SU-DHL-6 (cell line): ENCODE results near the gene C1QTNF2.

Source experiments
- H2AFZ ChIP-seq: fragments of 200-600 bp; sonication (generic); 2 replicates; pipeline ENCODE4 v1.6.1; 2014; ENCODE audit warnings: low read depth, mild to moderate bottlenecking, moderate library complexity, mixed read lengths, antibody characterized with exemption, low read length; ENCODE audit not compliant: severe bottlenecking
- H3F3A ChIP-seq: fragments of 200-600 bp; shearing (Covaris generic); 2 replicates; pipeline ENCODE4 v1.6.0; 2016; ENCODE audit warnings: antibody characterized with exemption, mild to moderate bottlenecking; ENCODE audit not compliant: insufficient read depth
- H3K27ac ChIP-seq: fragments of 200-600 bp; sonication (generic); 2 replicates; pipeline ENCODE4 v1.5.1; 2016; ENCODE audit warnings: low read depth, mild to moderate bottlenecking, low read length, moderate library complexity, mixed read lengths
- H3K27me3 ChIP-seq: fragments of 200-600 bp; sonication (generic), shearing (Covaris generic); 2 replicates; pipeline ENCODE4 v1.6.0; 2014; ENCODE audit warnings: mild to moderate bottlenecking, low read length
- H3K36me3 ChIP-seq: fragments of 200-600 bp; sonication (generic); 2 replicates; pipeline ENCODE4 v1.6.1; 2014; ENCODE audit warnings: mild to moderate bottlenecking, low read length, mixed read lengths
- H3K4me2 ChIP-seq: fragments of 300-600, 200-600 bp; shearing (Covaris generic), sonication (generic); 2 replicates; pipeline ENCODE4 v1.6.0; 2014; ENCODE audit warnings: low read length, low read depth, mild to moderate bottlenecking; ENCODE audit not compliant: poor library complexity, severe bottlenecking
- H3K4me3 ChIP-seq: fragments of 200-600 bp; sonication (generic); 2 replicates; pipeline ENCODE4 v1.5.1; 2014; ENCODE audit warnings: antibody characterized with exemption, low read length, mild to moderate bottlenecking, mixed read lengths; ENCODE audit not compliant: insufficient read depth, poor library complexity, severe bottlenecking
- H3K79me2 ChIP-seq: fragments of 200-600 bp; sonication (generic); 2 replicates; pipeline ENCODE4 v1.6.1; 2014; ENCODE audit warnings: mild to moderate bottlenecking, low read length, moderate library complexity; ENCODE audit not compliant: insufficient read depth
- H3K9ac ChIP-seq: fragments of 200-600 bp; sonication (generic); 2 replicates; pipeline ENCODE4 v1.7.0; 2014; ENCODE audit warnings: mild to moderate bottlenecking, low read length
- H3K9me2 ChIP-seq: fragments of 200-600 bp; sonication (generic); replicated peaks from 2 replicates; pipeline ENCODE4 v1.6.1; 2014; ENCODE audit warnings: low read length; ENCODE audit not compliant: insufficient read depth
- H3K9me3 ChIP-seq: fragments of 200-600 bp; sonication (generic); 2 replicates; pipeline ENCODE4 v1.6.1; 2014; ENCODE audit warnings: low read length, mixed read lengths; ENCODE audit not compliant: insufficient read depth
- H4K20me1 ChIP-seq: fragments of 200-600 bp; sonication (generic); 2 replicates; pipeline ENCODE4 v1.6.1; 2014; ENCODE audit warnings: low read depth, mild to moderate bottlenecking, antibody characterized with exemption, low read length, moderate library complexity, mixed read lengths
- EZH2phosphoT487 ChIP-seq: fragments of 200-600 bp; sonication (generic), shearing (Covaris generic); conservative IDR thresholded peaks from 2 replicates; pipeline ENCODE4 v1.6.1; 2018; ENCODE audit warnings: mild to moderate bottlenecking, antibody characterized with exemption, low read length, moderate library complexity, mixed read lengths
- TF ChIP-seq, protein P1 (sequence below): fragments of 200-600 bp; sonication (generic); IDR thresholded peaks from one replicate; pipeline ENCODE4 v1.5.1; 2017; ENCODE audit warnings: antibody characterized with exemption, mild to moderate bottlenecking, low read length, moderate library complexity; ENCODE audit not compliant: insufficient read depth, poor library complexity, severe bottlenecking

Gene C1QTNF2

DNA sequence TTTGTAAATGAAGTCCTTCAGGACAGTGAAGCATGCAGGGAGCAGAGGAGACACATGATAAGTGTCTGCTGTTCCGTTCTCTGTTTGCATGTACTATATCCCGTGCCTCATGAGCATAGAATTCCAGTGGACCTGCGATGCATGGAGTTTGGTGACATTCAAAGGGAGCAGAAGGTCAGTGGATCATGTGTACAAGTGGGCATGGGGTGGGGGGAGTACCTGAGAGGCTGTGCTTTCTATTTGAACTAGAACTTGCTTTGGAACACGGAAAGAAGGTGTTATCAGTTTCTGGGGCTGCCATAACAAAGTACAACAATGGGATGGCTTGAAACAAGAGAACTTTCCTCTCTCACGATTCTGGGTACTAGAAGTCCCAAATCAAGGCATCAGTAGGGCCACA is 53.0 kb downstream of the C1QTNF2 start:
- Histone ChIP-seq H3K9me2 (no peaks in the 10 kb centered on the region), H3K36me3 (no peaks in the 10 kb centered on the region), H3K4me2 (no peak overlapping the region), H3K4me3 (no peak overlapping the region), H2AFZ (no peak overlapping the region), H3K27me3 (no peaks in the 10 kb centered on the region), H3K79me2 (no peaks in the 10 kb centered on the region), H3F3A (no peaks in the 10 kb centered on the region), H3K9me3 (no peaks in the 10 kb centered on the region), H3K27ac (no peak overlapping the region), H4K20me1 (no peaks in the 10 kb centered on the region), H3K9ac (no peak overlapping the region)
- TF ChIP-seq, protein P1, sequence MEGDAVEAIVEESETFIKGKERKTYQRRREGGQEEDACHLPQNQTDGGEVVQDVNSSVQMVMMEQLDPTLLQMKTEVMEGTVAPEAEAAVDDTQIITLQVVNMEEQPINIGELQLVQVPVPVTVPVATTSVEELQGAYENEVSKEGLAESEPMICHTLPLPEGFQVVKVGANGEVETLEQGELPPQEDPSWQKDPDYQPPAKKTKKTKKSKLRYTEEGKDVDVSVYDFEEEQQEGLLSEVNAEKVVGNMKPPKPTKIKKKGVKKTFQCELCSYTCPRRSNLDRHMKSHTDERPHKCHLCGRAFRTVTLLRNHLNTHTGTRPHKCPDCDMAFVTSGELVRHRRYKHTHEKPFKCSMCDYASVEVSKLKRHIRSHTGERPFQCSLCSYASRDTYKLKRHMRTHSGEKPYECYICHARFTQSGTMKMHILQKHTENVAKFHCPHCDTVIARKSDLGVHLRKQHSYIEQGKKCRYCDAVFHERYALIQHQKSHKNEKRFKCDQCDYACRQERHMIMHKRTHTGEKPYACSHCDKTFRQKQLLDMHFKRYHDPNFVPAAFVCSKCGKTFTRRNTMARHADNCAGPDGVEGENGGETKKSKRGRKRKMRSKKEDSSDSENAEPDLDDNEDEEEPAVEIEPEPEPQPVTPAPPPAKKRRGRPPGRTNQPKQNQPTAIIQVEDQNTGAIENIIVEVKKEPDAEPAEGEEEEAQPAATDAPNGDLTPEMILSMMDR = no peak
- TF ChIP-seq EZH2phosphoT487 = no peak

DNA sequence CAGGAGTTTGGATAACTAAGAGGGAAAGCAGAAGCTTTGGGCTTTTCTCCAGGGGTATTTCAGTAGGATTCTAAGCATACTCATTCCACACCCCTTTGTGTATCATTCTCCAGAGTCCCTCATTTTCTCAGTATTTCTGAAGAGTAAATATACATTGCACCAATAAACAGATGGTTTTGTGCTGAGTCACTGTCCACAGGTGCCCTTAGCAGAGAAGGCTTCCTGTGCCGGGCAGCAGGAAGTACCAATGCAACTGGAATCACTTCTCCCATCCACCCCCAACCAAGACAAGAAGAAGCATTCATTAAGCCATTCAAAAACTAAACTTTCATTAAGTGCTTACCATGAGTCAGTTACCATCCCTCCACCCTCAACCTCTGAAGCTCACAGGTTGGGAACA is 54.5 kb downstream of the C1QTNF2 start:
- Histone ChIP-seq H2AFZ (no peak overlapping the region), H3K27me3 (no peaks in the 10 kb centered on the region), H3K27ac (no peak overlapping the region), H3K36me3 (no peaks in the 10 kb centered on the region), H3K9me2 (no peaks in the 10 kb centered on the region), H3K9ac (no peak overlapping the region), H3K4me2 (no peak overlapping the region), H3F3A (no peaks in the 10 kb centered on the region), H3K4me3 (no peak overlapping the region), H3K79me2 (no peaks in the 10 kb centered on the region), H3K9me3 (no peaks in the 10 kb centered on the region), H4K20me1 (no peaks in the 10 kb centered on the region)
- TF ChIP-seq, protein P1 = no peak
- TF ChIP-seq EZH2phosphoT487 = no peak

DNA sequence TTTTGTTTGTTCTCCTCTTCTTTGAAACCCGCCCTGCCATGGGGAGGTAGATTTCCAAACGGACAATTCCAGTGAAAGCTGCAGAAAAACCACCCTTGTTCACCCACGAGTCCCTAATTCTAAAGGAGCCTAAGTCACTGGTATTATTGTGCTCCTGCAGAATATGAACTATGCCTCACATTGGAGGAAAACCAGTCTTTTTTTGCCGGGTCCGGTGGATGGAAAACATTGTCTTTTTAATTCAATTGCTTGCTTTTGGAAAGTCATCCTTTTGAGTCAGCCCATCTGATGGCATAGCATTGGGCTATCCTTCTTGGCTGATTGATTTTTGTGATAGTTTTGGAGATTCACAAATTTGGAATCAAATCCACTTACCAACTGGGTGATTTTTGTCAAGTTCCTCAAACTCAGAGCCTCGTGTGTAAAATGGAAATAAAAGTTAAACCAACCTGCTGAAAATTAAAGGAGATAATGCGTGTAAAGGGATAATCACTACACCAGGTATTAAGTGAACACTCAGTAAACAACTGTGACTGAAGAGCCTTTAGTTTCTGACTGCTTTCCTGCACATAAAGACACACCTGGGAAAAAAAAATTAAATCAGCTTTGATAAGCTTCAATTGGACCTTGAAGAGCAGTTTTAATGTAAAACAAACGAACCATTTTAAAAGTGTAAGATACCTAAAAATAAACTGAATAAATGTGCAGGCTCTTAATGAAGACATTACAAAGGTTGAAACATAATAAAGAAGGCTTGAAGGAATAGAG is 57.3 kb downstream of the C1QTNF2 start:
- no peaks in the 10 kb centered on the region for H3K27me3 ChIP-seq
- H4K20me1 ChIP-seq = no peaks in the 10 kb centered on the region
- no peak overlapping the region for H3K9ac ChIP-seq
- no peak overlapping the region for H3K4me2 ChIP-seq
- H3K9me3 ChIP-seq = no peaks in the 10 kb centered on the region
- H2AFZ ChIP-seq = no peak overlapping the region
- no peak overlapping the region for H3K27ac ChIP-seq
- no peaks in the 10 kb centered on the region for H3K36me3 ChIP-seq
- H3F3A ChIP-seq = no peaks in the 10 kb centered on the region
- H3K4me3 ChIP-seq = no peak overlapping the region
- H3K9me2 ChIP-seq = no peaks in the 10 kb centered on the region
- no peak for TF ChIP-seq EZH2phosphoT487
- TF ChIP-seq, protein P1 = no peak
- H3K79me2 ChIP-seq = no peaks in the 10 kb centered on the region
